ENCODE measurements around the gene ZFR. TPM values are rescaled to one million over a fixed set of nuclear protein-coding genes. Genes with fewer than 3 reads are reported as not detected.

ZFR gene
- total RNA-seq, 1 donor from 2014 or later = 60.3 TPM

DNA sequence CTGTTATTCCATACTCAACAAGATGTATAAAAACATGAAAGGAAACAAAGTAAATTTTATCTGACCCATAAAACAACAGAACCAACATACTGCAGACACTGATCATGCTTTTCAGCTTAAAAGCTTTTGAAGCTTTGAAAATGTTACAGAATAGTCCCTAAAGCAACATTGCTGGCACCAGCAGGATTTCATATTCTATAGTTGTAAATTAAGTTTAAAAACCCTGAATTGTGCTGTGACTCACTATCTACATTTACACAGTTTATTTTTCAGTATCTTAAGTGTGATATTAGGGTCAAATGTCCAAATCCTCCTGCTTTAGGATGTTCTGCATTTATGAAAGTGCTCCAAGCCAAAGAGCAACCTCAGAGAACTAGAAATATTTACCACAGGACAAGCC lies 59.9 kb downstream of the ZFR start:
- DNase-seq = no peak
- Histone ChIP-seq H3K27ac (replicated peaks) (no peak overlapping the region), H3K36me3 (peaks cover 91% of the 10 kb centered on the region), H3K4me3 (no peak overlapping the region), H3K4me1 (no peaks in the 10 kb centered on the region), H3K9me3 (replicated peaks) (no peaks in the 10 kb centered on the region), H3K27me3 (ENCODE audit: low read depth) (no peaks in the 10 kb centered on the region)
- intact Hi-C loops (cut with micrococcal nuclease) = no loop called here
- TF ChIP-seq, protein P1, sequence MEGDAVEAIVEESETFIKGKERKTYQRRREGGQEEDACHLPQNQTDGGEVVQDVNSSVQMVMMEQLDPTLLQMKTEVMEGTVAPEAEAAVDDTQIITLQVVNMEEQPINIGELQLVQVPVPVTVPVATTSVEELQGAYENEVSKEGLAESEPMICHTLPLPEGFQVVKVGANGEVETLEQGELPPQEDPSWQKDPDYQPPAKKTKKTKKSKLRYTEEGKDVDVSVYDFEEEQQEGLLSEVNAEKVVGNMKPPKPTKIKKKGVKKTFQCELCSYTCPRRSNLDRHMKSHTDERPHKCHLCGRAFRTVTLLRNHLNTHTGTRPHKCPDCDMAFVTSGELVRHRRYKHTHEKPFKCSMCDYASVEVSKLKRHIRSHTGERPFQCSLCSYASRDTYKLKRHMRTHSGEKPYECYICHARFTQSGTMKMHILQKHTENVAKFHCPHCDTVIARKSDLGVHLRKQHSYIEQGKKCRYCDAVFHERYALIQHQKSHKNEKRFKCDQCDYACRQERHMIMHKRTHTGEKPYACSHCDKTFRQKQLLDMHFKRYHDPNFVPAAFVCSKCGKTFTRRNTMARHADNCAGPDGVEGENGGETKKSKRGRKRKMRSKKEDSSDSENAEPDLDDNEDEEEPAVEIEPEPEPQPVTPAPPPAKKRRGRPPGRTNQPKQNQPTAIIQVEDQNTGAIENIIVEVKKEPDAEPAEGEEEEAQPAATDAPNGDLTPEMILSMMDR (IDR thresholded peaks at IDR 0.05; ENCODE audit: borderline replicate concordance) = no peak

DNA sequence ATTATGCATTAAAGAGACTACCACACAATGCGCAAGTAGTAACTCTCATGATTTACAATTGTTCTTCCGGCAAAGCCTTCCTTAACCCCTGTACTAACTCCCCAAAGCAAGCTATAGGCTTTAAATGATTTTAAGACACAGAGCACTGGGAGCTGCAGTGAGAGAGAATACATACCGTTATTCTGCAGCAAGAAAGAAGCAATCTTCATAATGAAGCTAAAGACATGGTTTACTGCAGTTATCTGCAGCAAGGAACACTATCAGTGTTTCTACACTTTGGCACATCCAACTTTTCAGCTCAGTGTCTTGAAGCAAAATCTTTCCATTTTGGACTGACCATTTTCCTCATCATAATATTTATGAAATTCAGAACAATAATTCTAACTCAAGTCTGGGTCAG lies 61.0 kb downstream of the ZFR start:
- Histone ChIP-seq H3K27me3 (ENCODE audit: low read depth) (no peaks in the 10 kb centered on the region), H3K36me3 (peaks cover 91% of the 10 kb centered on the region), H3K4me1 (no peaks in the 10 kb centered on the region), H3K27ac (replicated peaks) (no peak overlapping the region), H3K9me3 (replicated peaks) (no peaks in the 10 kb centered on the region), H3K4me3 (no peak overlapping the region)
- DNase-seq = no peak
- TF ChIP-seq, protein P1 (IDR thresholded peaks at IDR 0.05; ENCODE audit: borderline replicate concordance) = no peak
- intact Hi-C loops (cut with micrococcal nuclease) = no loop called here

DNA sequence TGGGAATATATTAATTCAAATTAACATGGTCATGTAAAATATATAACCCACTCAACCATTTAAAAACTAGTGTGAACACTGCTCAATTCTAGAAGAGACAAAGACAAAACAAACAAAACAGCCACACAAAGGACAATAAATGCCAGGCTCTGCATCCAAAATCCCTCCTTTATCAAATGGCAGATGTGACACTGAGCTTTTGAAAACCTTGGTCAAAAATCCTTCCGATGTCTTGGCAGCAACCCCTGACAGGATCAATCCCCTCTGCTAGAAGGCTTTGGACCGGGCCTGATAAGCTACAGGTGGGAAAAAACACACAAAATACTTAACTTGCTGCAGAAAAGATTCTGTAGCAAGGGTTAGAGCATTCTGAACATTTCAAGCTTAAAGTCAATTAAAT lies 61.5 kb downstream of the ZFR start:
- no peak for DNase-seq
- Histone ChIP-seq H3K27me3 (ENCODE audit: low read depth) (no peaks in the 10 kb centered on the region), H3K4me3 (no peak overlapping the region), H3K36me3 (peaks cover 89% of the 10 kb centered on the region), H3K4me1 (no peaks in the 10 kb centered on the region), H3K27ac (replicated peaks) (no peak overlapping the region), H3K9me3 (replicated peaks) (no peaks in the 10 kb centered on the region)
- TF ChIP-seq, protein P1 (IDR thresholded peaks at IDR 0.05; ENCODE audit: borderline replicate concordance) = no peak
- intact Hi-C loops (cut with micrococcal nuclease) = no loop called here

DNA sequence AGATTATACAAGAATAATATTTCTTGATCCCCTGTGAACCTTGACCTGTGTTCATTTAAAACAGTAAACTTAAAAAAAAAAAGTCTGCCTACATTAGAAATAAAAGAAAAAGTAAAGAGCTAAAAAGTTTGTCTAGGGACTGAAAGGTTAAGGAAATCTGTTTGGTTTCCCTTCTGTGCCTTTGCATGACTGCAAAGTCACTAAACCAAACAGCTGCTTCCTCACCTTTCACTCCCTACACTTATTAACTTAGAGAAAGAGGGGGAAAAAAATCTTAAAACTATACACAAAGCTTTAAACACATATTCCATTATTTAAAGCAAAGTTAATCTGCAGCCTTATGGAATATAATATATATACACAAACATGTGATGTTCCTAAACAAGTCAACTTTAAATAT lies 65.1 kb downstream of the ZFR start:
- H3K9me3 ChIP-seq (replicated peaks) = no peaks in the 10 kb centered on the region
- H3K27ac ChIP-seq (replicated peaks) = no peak overlapping the region
- no peak for DNase-seq
- H3K4me1 ChIP-seq = no peaks in the 10 kb centered on the region
- intact Hi-C loops (cut with micrococcal nuclease) = no loop called here
- peaks cover 74% of the 10 kb centered on the region for H3K36me3 ChIP-seq
- TF ChIP-seq, protein P1 (IDR thresholded peaks at IDR 0.05; ENCODE audit: borderline replicate concordance) = no peak
- H3K4me3 ChIP-seq = no peak overlapping the region
- H3K27me3 ChIP-seq (ENCODE audit: low read depth) = no peaks in the 10 kb centered on the region

DNA sequence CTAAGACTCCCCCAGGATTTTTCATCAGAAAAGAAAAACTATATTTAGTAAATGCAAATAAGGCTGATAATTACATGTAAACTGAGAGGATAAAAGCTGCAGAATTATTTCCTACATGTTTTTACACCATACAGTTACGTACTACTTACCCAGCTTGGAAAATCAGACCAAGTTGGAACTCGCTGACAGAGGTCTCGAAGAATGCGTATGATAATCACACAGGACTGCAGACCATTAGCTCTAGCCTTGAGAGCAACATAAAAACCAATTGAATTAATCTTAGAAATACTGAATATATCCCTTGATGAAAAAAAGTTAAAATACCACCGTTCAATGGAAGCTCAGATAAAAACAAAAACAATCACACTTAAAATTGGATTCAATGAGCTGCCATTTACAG lies 65.6 kb downstream of the ZFR start:
- DNase-seq = no peak
- intact Hi-C loops (cut with micrococcal nuclease) = no loop called here
- TF ChIP-seq, protein P1 (IDR thresholded peaks at IDR 0.05; ENCODE audit: borderline replicate concordance) = no peak
- Histone ChIP-seq H3K4me3 (no peak overlapping the region), H3K27me3 (ENCODE audit: low read depth) (no peaks in the 10 kb centered on the region), H3K4me1 (no peaks in the 10 kb centered on the region), H3K9me3 (replicated peaks) (no peaks in the 10 kb centered on the region), H3K36me3 (peaks cover 73% of the 10 kb centered on the region), H3K27ac (replicated peaks) (no peak overlapping the region)

Measured in left ventricle myocardium inferior (tissue), 1 donor.